Activated CD4-positive, alpha-beta T cell treated with anti-CD3 and anti-CD28 coated beads, Interleukin-2, amount 10 ng/mL, durations not matched to agents 7 days and 5 days (primary cell): ENCODE measurements around the gene AURKA. TPM values are rescaled to one million over a fixed set of nuclear protein-coding genes. Genes with fewer than 3 reads are reported as not detected.
A peak's percentile ranks its signal among the peaks of the same experiment; 100 is the strongest.

Source experiments
- CTCF ChIA-PET: fragments of 350-600 bp; sonication (Branson Sonifier 250); formaldehyde crosslinking; loops from one replicate; lab custom pipeline; 2021; ENCODE audit warnings: antibody characterized with exemption; lab: Charles Lee
- POLR2A ChIA-PET: fragments of 350-600 bp; sonication (Branson Sonifier 250); formaldehyde crosslinking; loops from one replicate; lab custom pipeline; 2021; ENCODE audit warnings: antibody characterized with exemption; lab: Charles Lee
- DNase-seq: peaks from one replicate; pipeline ENCODE4 v3.0.0-alpha.2; 2020
- H3K27ac Mint-ChIP-seq: one replicate; pipeline ENCODE4 v1.8.0; 2021; ENCODE audit warnings: mild to moderate bottlenecking, moderate library complexity, mixed read lengths
- H3K27me3 Mint-ChIP-seq: one replicate; pipeline ENCODE4 v1.8.0; 2021; ENCODE audit warnings: mixed read lengths
- H3K36me3 Mint-ChIP-seq: one replicate; pipeline ENCODE4 v1.8.0; 2021; ENCODE audit warnings: low read depth, mixed read lengths
- H3K4me1 Mint-ChIP-seq: one replicate; pipeline ENCODE4 v1.8.0; 2021; ENCODE audit warnings: mixed read lengths
- H3K4me3 Mint-ChIP-seq: one replicate; pipeline ENCODE4 v1.8.0; 2021; ENCODE audit warnings: mild to moderate bottlenecking, moderate library complexity, mixed read lengths
- H3K9me3 Mint-ChIP-seq: one replicate; pipeline ENCODE4 v1.8.0; 2021; ENCODE audit warnings: mixed read lengths
- total RNA-seq, 2 experiments: library from RNA; stranded (reverse); gene quantifications; one replicate each; pipeline ENCODE4 v1.2.3, GENCODE V29; 2021

AURKA gene
- total RNA-seq, 2 experiments from 2014 or later = 73.6 to 83.0 TPM

DNA sequence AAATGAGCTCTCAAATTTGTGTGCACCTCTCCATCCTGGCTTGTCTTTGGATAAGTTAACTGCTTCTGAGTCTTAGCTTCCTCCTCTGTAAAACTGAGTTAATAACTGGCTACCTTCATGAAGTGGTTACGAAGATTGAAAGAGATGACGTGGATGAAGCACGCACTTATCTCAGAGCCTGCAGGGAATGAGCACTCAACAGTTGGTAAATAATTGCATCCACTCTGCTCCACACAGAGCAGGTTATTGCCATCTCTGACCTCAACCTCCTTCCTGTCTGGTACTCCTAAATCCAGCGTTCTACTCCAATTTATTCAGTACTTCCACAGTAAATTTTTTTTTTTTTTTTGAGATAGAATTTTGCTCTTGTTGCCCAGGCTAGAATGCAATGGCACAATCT is 6.9 kb downstream of the AURKA start:
- Mint-ChIP-seq H3K36me3 (peaks cover 77% of the 10 kb centered on the region), H3K27ac (no peak overlapping the region), H3K27me3 (no peaks in the 10 kb centered on the region), H3K4me1 (peaks cover 64% of the 10 kb centered on the region), H3K4me3 (no peak overlapping the region), H3K9me3 (no peaks in the 10 kb centered on the region)
- ChIA-PET POLR2A (no interaction called here), CTCF (no interaction called here)
- DNase-seq = no peak

DNA sequence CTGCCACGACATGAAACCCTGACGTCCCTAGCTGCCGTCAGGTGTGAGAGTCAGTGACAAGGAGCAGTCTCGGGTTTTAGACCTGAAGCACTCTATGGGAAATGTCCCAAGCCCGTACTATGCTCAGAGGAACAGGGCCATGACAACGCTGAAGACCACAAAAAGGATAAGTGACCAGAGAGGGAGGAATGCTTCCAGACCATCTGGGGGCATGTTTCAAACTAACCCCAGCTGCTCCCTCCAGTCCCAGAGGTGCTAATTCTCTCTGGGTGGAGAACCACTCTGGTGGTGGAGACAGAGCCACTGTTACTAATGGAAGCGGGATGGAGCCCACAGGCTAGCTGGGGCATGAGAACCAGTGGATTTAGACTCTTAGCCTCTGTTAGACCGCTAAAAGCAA is 8.7 kb downstream of the AURKA start:
- no peak for DNase-seq
- Mint-ChIP-seq H3K36me3 (peaks cover 73% of the 10 kb centered on the region), H3K27ac (no peak overlapping the region), H3K4me3 (no peak overlapping the region), H3K27me3 (no peaks in the 10 kb centered on the region), H3K4me1 (peaks cover 53% of the 10 kb centered on the region), H3K9me3 (no peaks in the 10 kb centered on the region)
- ChIA-PET POLR2A (no interaction called here), CTCF (interaction anchor here (1.1 to 1.4 kb wide), 2 partner anchors 9 to 11 kb away, joined by 3 to 5 read pairs; partner anchors contain the start of genes AURKA and CSTF1)

DNA sequence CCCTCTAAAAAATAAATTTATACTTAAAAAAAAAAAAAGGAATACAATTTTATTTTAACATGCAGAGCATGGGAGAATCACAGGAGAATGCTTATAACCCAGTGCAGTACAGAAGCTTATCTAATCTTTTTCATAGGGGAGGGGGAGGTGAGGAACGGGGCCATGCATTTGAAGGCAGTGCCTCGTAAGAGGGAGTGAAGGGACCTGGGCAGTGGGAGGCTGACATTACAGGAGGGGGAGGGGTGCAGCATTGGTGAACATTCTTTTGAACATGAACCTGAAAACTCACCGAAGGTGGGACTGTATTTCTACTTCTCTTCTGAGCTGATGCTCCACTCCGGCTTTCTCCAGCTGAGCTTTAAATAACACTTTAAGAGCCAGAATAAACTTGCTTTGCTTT is 9.3 kb downstream of the AURKA start:
- H3K4me1 Mint-ChIP-seq = peaks cover 56% of the 10 kb centered on the region
- no peak for DNase-seq
- no peaks in the 10 kb centered on the region for H3K9me3 Mint-ChIP-seq
- no peak overlapping the region for H3K27ac Mint-ChIP-seq
- POLR2A ChIA-PET = no interaction called here
- no peaks in the 10 kb centered on the region for H3K27me3 Mint-ChIP-seq
- no peak overlapping the region for H3K4me3 Mint-ChIP-seq
- peaks cover 73% of the 10 kb centered on the region for H3K36me3 Mint-ChIP-seq
- CTCF ChIA-PET = interaction anchor here (1.4 kb wide), 1 partner anchor 9 kb away, joined by 5 read pairs; the partner anchor contains the start of genes AURKA and CSTF1

DNA sequence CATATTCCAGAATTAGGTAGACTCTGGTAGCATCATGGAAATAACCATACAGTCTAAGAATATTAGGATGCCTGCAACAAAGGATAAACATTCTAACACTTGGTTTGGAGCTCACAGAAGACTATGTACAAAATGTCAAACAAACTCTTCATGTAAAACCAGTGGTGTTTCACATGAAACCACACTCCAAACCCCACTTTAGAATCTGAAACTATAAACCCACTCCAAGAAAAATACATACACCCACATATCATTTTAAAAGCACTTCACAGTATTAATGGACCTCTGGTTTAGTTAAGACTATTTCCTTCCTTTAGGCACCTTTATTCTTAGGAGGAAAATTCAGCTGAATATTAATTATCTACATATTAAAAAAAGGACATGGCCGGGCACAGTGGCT is 10.5 kb downstream of the AURKA start:
- DNase-seq = no peak
- H3K4me3 Mint-ChIP-seq = no peak overlapping the region
- H3K27me3 Mint-ChIP-seq = no peaks in the 10 kb centered on the region
- H3K4me1 Mint-ChIP-seq = peaks cover 58% of the 10 kb centered on the region
- ChIA-PET CTCF (interaction anchor here (1.4 kb wide), 1 partner anchor 43 kb away, joined by 3 read pairs; no protein-coding TSS in a partner anchor), POLR2A (no interaction called here)
- H3K27ac Mint-ChIP-seq = no peak overlapping the region
- H3K36me3 Mint-ChIP-seq = peaks cover 75% of the 10 kb centered on the region
- H3K9me3 Mint-ChIP-seq = no peaks in the 10 kb centered on the region

DNA sequence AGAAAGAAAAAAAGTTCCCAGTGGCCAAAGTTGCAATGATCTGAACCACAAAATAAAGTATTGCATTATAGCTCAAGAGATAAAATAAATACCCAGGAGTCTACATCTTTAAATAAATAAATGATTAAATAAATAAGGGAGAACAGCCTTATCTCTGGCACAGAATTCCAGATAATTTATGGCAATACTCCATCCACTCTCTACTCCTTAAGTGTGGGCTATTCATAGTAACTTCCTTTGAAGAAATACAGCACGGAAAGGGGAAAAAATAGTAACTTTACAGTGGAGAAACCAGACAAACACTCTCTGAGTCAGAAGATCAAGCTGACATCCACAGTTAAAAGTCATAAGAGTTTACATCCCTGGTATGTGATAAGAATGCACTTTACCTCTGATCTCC is 11.6 kb downstream of the AURKA start:
- Mint-ChIP-seq H3K27me3 (no peaks in the 10 kb centered on the region), H3K36me3 (peaks cover 75% of the 10 kb centered on the region), H3K4me3 (no peak overlapping the region), H3K4me1 (peaks cover 58% of the 10 kb centered on the region), H3K27ac (no peak overlapping the region), H3K9me3 (no peaks in the 10 kb centered on the region)
- ChIA-PET POLR2A (no interaction called here), CTCF (interaction anchor here (0.6 to 1.4 kb wide), 2 partner anchors 15 to 44 kb away, joined by 3 read pairs; no protein-coding TSS in a partner anchor)
- no peak for DNase-seq

DNA sequence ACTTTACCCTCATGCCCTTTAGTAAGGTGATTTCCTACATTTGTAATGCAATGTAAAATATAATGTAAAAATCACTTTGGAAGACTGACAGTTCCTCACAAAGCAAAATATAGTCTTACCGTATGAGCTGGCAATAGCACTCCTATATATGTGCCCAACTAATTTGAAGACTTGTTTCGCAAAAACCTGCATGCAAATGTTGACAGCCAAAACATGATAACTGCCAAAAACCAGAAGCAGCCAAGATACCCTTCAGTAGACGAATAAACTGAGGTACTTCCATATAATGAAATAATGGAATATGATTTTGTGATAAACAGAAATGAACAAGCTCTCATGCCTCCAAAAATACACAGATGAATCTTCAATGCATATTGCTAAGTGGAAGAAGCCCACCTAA is 13.6 kb downstream of the AURKA start:
- H3K4me3 Mint-ChIP-seq = no peak overlapping the region
- no peak overlapping the region for H3K27ac Mint-ChIP-seq
- no peaks in the 10 kb centered on the region for H3K27me3 Mint-ChIP-seq
- POLR2A ChIA-PET = no interaction called here
- H3K36me3 Mint-ChIP-seq = peaks cover 65% of the 10 kb centered on the region
- CTCF ChIA-PET = interaction anchor here (0.5 to 1.1 kb wide), 4 partner anchors 9 to 165 kb away, joined by 3 to 5 read pairs (median 4); no protein-coding TSS in a partner anchor
- DNase-seq = no peak
- H3K4me1 Mint-ChIP-seq = peaks cover 49% of the 10 kb centered on the region
- no peaks in the 10 kb centered on the region for H3K9me3 Mint-ChIP-seq

GRCh38 chr20:56376331-56376730 is 15.7 kb downstream of the AURKA start:
- CTCF ChIA-PET = interaction anchor here (0.8 to 1.6 kb wide), 3 partner anchors 16 to 32 kb away, joined by 3 to 4 read pairs (median 3); partner anchors contain the start of genes AURKA and CSTF1
- Mint-ChIP-seq H3K36me3 (peaks cover 60% of the 10 kb centered on the region), H3K27ac (peak overlapping the region; percentile 52), H3K4me3 (no peak overlapping the region), H3K4me1 (peaks cover 37% of the 10 kb centered on the region), H3K27me3 (no peaks in the 10 kb centered on the region), H3K9me3 (no peaks in the 10 kb centered on the region)
- POLR2A ChIA-PET = no interaction called here
- DNase-seq = no peak

DNA sequence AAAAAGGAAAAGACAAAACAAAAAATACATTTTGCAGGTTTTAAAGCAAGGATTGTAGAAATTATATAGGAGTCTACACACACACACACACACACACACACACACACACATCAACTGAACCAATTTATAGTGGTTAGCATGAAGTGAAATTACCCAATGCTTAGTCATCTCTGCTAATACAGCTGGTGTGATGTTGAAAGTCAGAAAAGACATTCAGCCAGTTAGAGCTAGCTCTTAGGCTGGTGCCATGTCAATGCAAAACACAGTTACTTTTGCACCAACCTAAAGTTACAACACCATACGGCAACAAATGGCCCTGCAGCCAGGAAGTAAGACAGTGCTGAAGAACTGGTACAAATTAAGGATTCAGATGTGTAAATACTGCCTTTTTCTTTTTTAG is 18.1 kb downstream of the AURKA start:
- no peak for DNase-seq
- H3K36me3 Mint-ChIP-seq = peaks cover 65% of the 10 kb centered on the region
- H3K27me3 Mint-ChIP-seq = no peaks in the 10 kb centered on the region
- CTCF ChIA-PET = interaction anchor here (0.7 to 1.3 kb wide), 3 partner anchors 9 to 15 kb away, joined by 3 to 4 read pairs (median 3); partner anchors contain the start of gene FAM210B
- peak overlapping the region; percentile 9 for H3K27ac Mint-ChIP-seq
- H3K4me3 Mint-ChIP-seq = no peak overlapping the region
- H3K9me3 Mint-ChIP-seq = no peaks in the 10 kb centered on the region
- POLR2A ChIA-PET = no interaction called here
- H3K4me1 Mint-ChIP-seq = peaks cover 29% of the 10 kb centered on the region

- DNase-seq = no peak
- no peaks in the 10 kb centered on the region for H3K27me3 Mint-ChIP-seq
- H3K4me3 Mint-ChIP-seq = no peak overlapping the region
- H3K36me3 Mint-ChIP-seq = peaks cover 55% of the 10 kb centered on the region
- H3K27ac Mint-ChIP-seq = peak overlapping the region; percentile 69
- CTCF ChIA-PET = interaction anchor here (1.3 to 1.8 kb wide), 3 partner anchors 14 to 56 kb away, joined by 3 to 4 read pairs (median 4); partner anchors contain the start of genes AURKA and CSTF1
- H3K4me1 Mint-ChIP-seq = peaks cover 25% of the 10 kb centered on the region
- POLR2A ChIA-PET = interaction anchor here (0.6 kb wide), 1 partner anchor 21 kb away, joined by 10 read pairs; no protein-coding TSS in a partner anchor
- no peaks in the 10 kb centered on the region for H3K9me3 Mint-ChIP-seq
These were observed 19.2 kb downstream of the AURKA start for GRCh38 chr20:56372850-56373249.

DNA sequence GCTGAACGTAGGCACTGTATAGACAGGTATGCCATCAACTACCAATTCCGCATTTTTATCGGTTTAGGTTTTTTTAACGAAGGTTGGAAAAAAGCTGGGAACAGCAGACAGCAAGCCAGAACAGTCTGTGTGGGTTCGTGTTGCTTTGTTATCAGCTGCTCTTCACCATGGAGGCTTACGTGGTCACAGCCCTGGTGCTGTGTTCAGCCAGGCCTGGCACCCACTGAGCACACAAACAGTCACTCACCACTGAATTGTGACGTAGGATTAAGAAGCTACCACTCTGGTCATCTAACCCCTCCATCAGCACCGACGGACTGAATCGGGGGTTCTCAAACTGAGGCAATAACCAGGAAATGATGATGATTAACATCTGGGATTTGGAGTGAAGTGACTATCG is 20.0 kb downstream of the AURKA start:
- no peak for DNase-seq
- no peaks in the 10 kb centered on the region for H3K27me3 Mint-ChIP-seq
- no peaks in the 10 kb centered on the region for H3K9me3 Mint-ChIP-seq
- peaks cover 53% of the 10 kb centered on the region for H3K36me3 Mint-ChIP-seq
- POLR2A ChIA-PET = no interaction called here
- H3K4me1 Mint-ChIP-seq = peaks cover 21% of the 10 kb centered on the region
- CTCF ChIA-PET = interaction anchor here (1.3 to 1.8 kb wide), 3 partner anchors 15 to 57 kb away, joined by 3 to 4 read pairs (median 4); partner anchors contain the start of genes AURKA and CSTF1
- no peak overlapping the region for H3K27ac Mint-ChIP-seq
- H3K4me3 Mint-ChIP-seq = no peak overlapping the region

DNA sequence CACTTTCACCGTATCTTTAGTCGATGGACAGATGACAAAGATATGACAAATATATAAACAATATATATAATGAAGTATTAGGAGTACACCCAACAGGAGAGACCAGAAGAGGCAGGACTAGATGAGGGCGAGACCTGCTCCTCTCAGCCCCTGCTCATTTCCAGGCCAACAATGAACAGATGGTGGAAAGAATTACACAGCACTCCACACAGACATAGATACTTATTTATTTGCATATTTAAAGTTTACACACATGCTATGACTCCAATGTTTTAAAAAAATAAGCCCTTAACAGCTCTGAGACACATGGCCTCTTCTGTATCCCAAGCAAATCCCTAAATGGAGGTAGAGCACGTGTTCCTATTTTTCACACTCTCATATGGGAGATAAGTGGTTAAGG is 22.8 kb downstream of the AURKA start:
- CTCF ChIA-PET = interaction anchor here (1.0 to 1.4 kb wide), 2 partner anchors 9 to 20 kb away, joined by 3 read pairs; no protein-coding TSS in a partner anchor
- DNase-seq = no peak
- H3K9me3 Mint-ChIP-seq = no peaks in the 10 kb centered on the region
- POLR2A ChIA-PET = interaction anchor here (1.0 kb wide), 1 partner anchor 24 kb away, joined by 3 read pairs; no protein-coding TSS in a partner anchor
- no peaks in the 10 kb centered on the region for H3K27me3 Mint-ChIP-seq
- peaks cover 36% of the 10 kb centered on the region for H3K36me3 Mint-ChIP-seq
- no peak overlapping the region for H3K27ac Mint-ChIP-seq
- H3K4me3 Mint-ChIP-seq = no peak overlapping the region
- peaks cover 5% of the 10 kb centered on the region for H3K4me1 Mint-ChIP-seq

DNA sequence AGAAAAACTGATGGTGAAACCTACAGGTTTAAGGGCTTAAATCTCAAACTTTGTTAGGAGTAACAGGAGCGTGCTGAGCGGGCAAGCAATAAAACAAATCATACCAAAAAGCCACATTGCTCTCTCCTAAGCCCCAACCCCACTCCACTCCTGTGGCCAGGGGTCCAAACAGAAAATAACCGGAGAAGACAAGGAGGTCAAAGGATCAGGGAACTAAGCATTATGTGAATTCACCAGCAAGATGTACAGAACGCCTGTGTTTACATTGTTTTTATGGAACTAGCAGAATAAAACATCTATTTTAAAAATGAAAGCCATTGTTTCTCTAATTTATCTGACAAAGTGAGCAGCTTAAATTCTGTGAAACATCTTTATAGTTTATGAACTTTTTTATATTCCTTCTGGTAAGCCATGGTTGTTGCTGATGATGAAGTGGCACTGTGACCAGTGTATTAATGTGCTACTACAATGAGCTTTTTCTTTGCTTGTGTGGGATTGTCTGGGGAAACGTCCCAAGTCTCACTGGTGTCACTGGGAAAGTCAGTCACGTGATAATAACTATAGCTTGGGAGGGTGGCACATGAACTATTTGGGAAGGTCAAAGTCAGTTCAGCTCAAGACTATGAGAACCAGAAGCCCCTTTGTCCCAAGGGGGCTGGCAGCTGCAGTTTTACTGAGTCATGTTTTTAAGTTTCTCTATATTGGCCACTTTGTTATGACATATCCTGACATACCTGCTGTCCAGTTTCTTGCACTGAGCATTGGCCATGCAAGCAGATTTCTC is 23.5 kb downstream of the AURKA start:
- Mint-ChIP-seq H3K27me3 (no peaks in the 10 kb centered on the region), H3K27ac (no peak overlapping the region), H3K36me3 (peaks cover 36% of the 10 kb centered on the region), H3K4me1 (peaks cover 5% of the 10 kb centered on the region), H3K9me3 (no peaks in the 10 kb centered on the region), H3K4me3 (no peak overlapping the region)
- CTCF ChIA-PET = interaction anchor here (1.0 to 1.4 kb wide), 2 partner anchors 10 to 19 kb away, joined by 3 read pairs; no protein-coding TSS in a partner anchor
- POLR2A ChIA-PET = interaction anchor here (1.0 kb wide), 1 partner anchor 25 kb away, joined by 3 read pairs; no protein-coding TSS in a partner anchor
- DNase-seq = no peak

GRCh38 chr20:56363491-56363890 is 28.5 kb downstream of the AURKA start:
- POLR2A ChIA-PET = no interaction called here
- CTCF ChIA-PET = no interaction called here
- peaks cover 4% of the 10 kb centered on the region for H3K36me3 Mint-ChIP-seq

More at GRCh38 chr20:56363491-56363890, 28.5 kb downstream of the AURKA start:
- Mint-ChIP-seq H3K27ac (no peak overlapping the region), H3K4me1 (peaks cover 11% of the 10 kb centered on the region), H3K9me3 (no peaks in the 10 kb centered on the region), H3K27me3 (no peaks in the 10 kb centered on the region), H3K4me3 (no peak overlapping the region)
- DNase-seq = no peak
